GM23248 (cell line): ENCODE data around the gene ZNF138.

Experiments
- EZH2 ChIP-seq: fragments of 200-600 bp; sonication (generic); IDR thresholded peaks from 2 replicates; pipeline ENCODE4 v1.6.1; 2018; ENCODE audit warnings: antibody characterized with exemption, mild to moderate bottlenecking; ENCODE audit not compliant: insufficient read depth, poor library complexity, severe bottlenecking
- EZH2phosphoT487 ChIP-seq: fragments of 200-600 bp; sonication (generic); IDR thresholded peaks from 2 replicates; pipeline ENCODE4 v1.6.1; 2018; ENCODE audit warnings: antibody characterized with exemption, moderate library complexity, mild to moderate bottlenecking, low read depth; ENCODE audit not compliant: insufficient read depth

- TF ChIP-seq EZH2 (no peak), EZH2phosphoT487 (no peak)
Observed at GRCh38 chr7:64758151-64758550, 36.1 kb upstream of the ZNF138 start.
